Activated B cell treated with CpG ODN at 0.5 μM for 24 hours (primary cell): ENCODE measurements around the gene DIRAS3. TPM values are rescaled to one million over a fixed set of nuclear protein-coding genes. Genes with fewer than 3 reads are reported as not detected.

Experiments used
- total RNA-seq: library from RNA; stranded (reverse); gene quantifications from 2 replicates; pipeline ENCODE4 v1.2.3, GENCODE V29; 2022

The DIRAS3 gene
- total RNA-seq, 1 donor from 2014 or later: not detected

Other genes with a start within 250 kb of the DIRAS3 start
- gene GNG12, start 217.2 kb downstream of the DIRAS3 start, total RNA-seq: not detected in 2 replicates
- gene WLS, start 181.9 kb upstream of the DIRAS3 start, total RNA-seq: 0.51 TPM in 1 of 2 replicates, not detected in the other